ENCODE measurements around the gene RTL1.

Gene RTL1

GRCh38 chr14:100894416-100894815 lies 9.1 kb downstream of the RTL1 start:
- no peak for TF ChIP-seq CTCF (IDR thresholded peaks at IDR 0.05; ENCODE audit: low read depth, low read length)
- no peak for TF ChIP-seq EZH2phosphoT487 (IDR thresholded peaks at IDR 0.05; ENCODE audit: low read depth)

DNA sequence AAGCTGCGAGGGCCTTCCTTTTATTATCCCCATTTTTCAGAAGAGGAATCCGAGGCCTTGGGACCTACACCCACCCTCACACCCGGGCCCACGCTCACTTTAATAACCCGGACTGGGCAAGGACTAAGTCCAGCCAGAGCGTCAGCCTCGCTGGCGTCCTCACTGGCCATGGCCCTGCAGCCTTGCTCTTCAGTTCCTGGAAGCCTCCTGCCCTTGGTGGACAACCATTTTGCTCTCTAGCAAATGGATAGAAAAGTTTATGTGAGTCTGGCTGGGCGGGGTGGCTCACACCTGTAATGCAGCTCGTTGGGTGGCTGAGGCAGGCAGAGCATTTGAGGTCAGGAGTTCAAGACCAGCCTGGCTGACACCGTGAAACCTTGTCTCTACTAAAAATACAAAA lies 9.8 kb downstream of the RTL1 start:
- Histone ChIP-seq H3K79me2 (ENCODE audit: low read length) (no peaks in the 10 kb centered on the region), H3K4me3 (ENCODE audit: low read length) (no peak overlapping the region), H3K4me1 (ENCODE audit: low read length) (no peaks in the 10 kb centered on the region), H3K27me3 (ENCODE audit: low read depth, low read length) (0 out of 2 replicates have a peak, but pooled peaks cover 4% of the 10 kb centered on the region), H3K9ac (ENCODE audit: low read length) (no peak overlapping the region), H3K9me3 (ENCODE audit: insufficient read depth, low read length) (no peaks in the 10 kb centered on the region), H3K36me3 (replicated peaks; ENCODE audit: low read depth, low read length) (no peaks in the 10 kb centered on the region), H3K4me2 (ENCODE audit: low read length) (no peak overlapping the region), H2AFZ (ENCODE audit: low read depth, low read length) (no peak overlapping the region), H4K20me1 (ENCODE audit: insufficient read depth, low read length) (no peaks in the 10 kb centered on the region), H3K27ac (ENCODE audit: low read length) (no peak overlapping the region)
- no peak for TF ChIP-seq EZH2phosphoT487 (IDR thresholded peaks at IDR 0.05; ENCODE audit: low read depth)
- no peak for TF ChIP-seq CTCF (IDR thresholded peaks at IDR 0.05; ENCODE audit: low read depth, low read length)

More at GRCh38 chr14:100894416-100894815, 9.1 kb downstream of the RTL1 start:
- peaks cover 10% of the 10 kb centered on the region; the same call in 1 of the 2 replicates for H3K27me3 ChIP-seq (ENCODE audit: low read depth, low read length)
- no peak overlapping the region for H3K27ac ChIP-seq (ENCODE audit: low read length)
- no peak overlapping the region for H3K4me3 ChIP-seq (ENCODE audit: low read length)
- no peaks in the 10 kb centered on the region for H3K9me3 ChIP-seq (ENCODE audit: insufficient read depth, low read length)
- H2AFZ ChIP-seq (ENCODE audit: low read depth, low read length), result no peak overlapping the region
- H3K4me2 ChIP-seq (ENCODE audit: low read length), result no peak overlapping the region
- H3K4me1 ChIP-seq (ENCODE audit: low read length), result no peaks in the 10 kb centered on the region
- H3K36me3 ChIP-seq (replicated peaks; ENCODE audit: low read depth, low read length), result no peaks in the 10 kb centered on the region
- H3K9ac ChIP-seq (ENCODE audit: low read length), result no peak overlapping the region
- no peaks in the 10 kb centered on the region for H4K20me1 ChIP-seq (ENCODE audit: insufficient read depth, low read length)
- H3K79me2 ChIP-seq (ENCODE audit: low read length), result no peaks in the 10 kb centered on the region

GRCh38 chr14:100893228-100893601 lies 10.3 kb downstream of the RTL1 start:
- Histone ChIP-seq H3K9ac (ENCODE audit: low read length) (no peak overlapping the region), H4K20me1 (ENCODE audit: insufficient read depth, low read length) (no peaks in the 10 kb centered on the region), H3K36me3 (replicated peaks; ENCODE audit: low read depth, low read length) (no peaks in the 10 kb centered on the region), H3K79me2 (ENCODE audit: low read length) (no peaks in the 10 kb centered on the region), H3K4me1 (ENCODE audit: low read length) (no peaks in the 10 kb centered on the region), H2AFZ (ENCODE audit: low read depth, low read length) (no peak overlapping the region), H3K27ac (ENCODE audit: low read length) (no peak overlapping the region), H3K4me2 (ENCODE audit: low read length) (no peak overlapping the region), H3K9me3 (ENCODE audit: insufficient read depth, low read length) (no peaks in the 10 kb centered on the region), H3K4me3 (ENCODE audit: low read length) (no peak overlapping the region), H3K27me3 (ENCODE audit: low read depth, low read length) (0 out of 2 replicates have a peak, but pooled peaks cover 2% of the 10 kb centered on the region)
- TF ChIP-seq EZH2phosphoT487 (IDR thresholded peaks at IDR 0.05; ENCODE audit: low read depth) (no peak), CTCF (IDR thresholded peaks at IDR 0.05; ENCODE audit: low read depth, low read length) (no peak)

- H2AFZ ChIP-seq (ENCODE audit: low read depth, low read length), result no peak overlapping the region
- H3K36me3 ChIP-seq (replicated peaks; ENCODE audit: low read depth, low read length), result no peaks in the 10 kb centered on the region
- no peak overlapping the region for H3K4me2 ChIP-seq (ENCODE audit: low read length)
- H3K79me2 ChIP-seq (ENCODE audit: low read length), result no peaks in the 10 kb centered on the region
- no peak overlapping the region for H3K9ac ChIP-seq (ENCODE audit: low read length)
- no peak for TF ChIP-seq EZH2phosphoT487 (IDR thresholded peaks at IDR 0.05; ENCODE audit: low read depth)
- H3K9me3 ChIP-seq (ENCODE audit: insufficient read depth, low read length), result no peaks in the 10 kb centered on the region
- no peaks in the 10 kb centered on the region for H3K4me1 ChIP-seq (ENCODE audit: low read length)
- no peak overlapping the region for H3K27ac ChIP-seq (ENCODE audit: low read length)
- no peak overlapping the region for H3K4me3 ChIP-seq (ENCODE audit: low read length)
- no peaks in the 10 kb centered on the region for H4K20me1 ChIP-seq (ENCODE audit: insufficient read depth, low read length)
- H3K27me3 ChIP-seq (ENCODE audit: low read depth, low read length), result peaks cover 4% of the 10 kb centered on the region; the same call in 1 of the 2 replicates
Observed at GRCh38 chr14:100892496-100893227, 10.9 kb downstream of the RTL1 start.
